ENCODE results near the gene CCHCR1. TPM values are rescaled to one million over a fixed set of nuclear protein-coding genes. Genes with fewer than 3 reads are reported as not detected.

CCHCR1 gene
- total and polyA plus RNA-seq, 9 of the 15 experiments (the other 6 are each of a cell fraction or from before 2014, with no cell fraction given) = 1.2 to 47.3 (median 32.0) TPM

GRCh38 chr6:31157513-31158139 lies at the start of gene CCHCR1 (continued):
- no peak for TF ChIP-seq SREBF2 (CRISPR knock-in tag; IDR thresholded peaks at IDR 0.05)
- TF ChIP-seq ZNF232 (CRISPR knock-in tag; IDR thresholded peaks at IDR 0.05) = no peak
- no peak for TF ChIP-seq MCM5 (IDR thresholded peaks at IDR 0.05; ENCODE audit: low read depth)
- TF ChIP-seq MAFG (tag; conservative IDR thresholded peaks at IDR 0.05) = no peak
- TF ChIP-seq ZNF280A (IDR thresholded peaks at IDR 0.05; ENCODE audit: low read depth, partially characterized antibody) = no peak
- TF ChIP-seq GABPB1 (CRISPR knock-in tag; IDR thresholded peaks at IDR 0.05) = no peak
- TF ChIP-seq CBX5 (IDR thresholded peaks at IDR 0.05; ENCODE audit: borderline replicate concordance, low read depth) = no peak
- TF ChIP-seq RB1 (IDR thresholded peaks at IDR 0.05; ENCODE audit: low read depth) = no peak
- no peak for TF ChIP-seq GABPA (tag; conservative IDR thresholded peaks at IDR 0.05; ENCODE audit: low read depth)
- no peak for TF ChIP-seq BRD4 (IDR thresholded peaks at IDR 0.05)
- 0 out of 2 replicates have a peak, but pooled peaks have one; percentile 20 for TF ChIP-seq NBN (IDR thresholded peaks at IDR 0.05; ENCODE audit: low read depth)
- TF ChIP-seq ZNF79 (CRISPR knock-in tag; IDR thresholded peaks at IDR 0.05; ENCODE audit: low read depth) = no peak
- no peak for TF ChIP-seq JUN (IDR thresholded peaks at IDR 0.05; ENCODE audit: borderline replicate concordance, low read depth, low read length)
- 0 out of 2 replicates have a peak, but pooled peaks have one; percentile 24 for TF ChIP-seq JUN (CRISPR knock-in tag; IDR thresholded peaks at IDR 0.05; ENCODE audit: borderline replicate concordance)
- no peak for TF ChIP-seq ZNF124 (CRISPR knock-in tag; IDR thresholded peaks at IDR 0.05)
- TF ChIP-seq ZNF282 (CRISPR knock-in tag; IDR thresholded peaks at IDR 0.05) = no peak
- TF ChIP-seq SMARCC2 (IDR thresholded peaks at IDR 0.05; ENCODE audit: low read depth) = no peak
- no peak for TF ChIP-seq E2F5 (CRISPR knock-in tag; IDR thresholded peaks at IDR 0.05)
- TF ChIP-seq KAT8 (IDR thresholded peaks at IDR 0.05; ENCODE audit: low read depth) = no peak
- no peak for TF ChIP-seq SREBF1 (IDR thresholded peaks at IDR 0.05; ENCODE audit: borderline replicate concordance, low read depth, low read length)
- TF ChIP-seq RREB1 (CRISPR knock-in tag; IDR thresholded peaks at IDR 0.05) = no peak
